HCT116 (cell line): Measurements from ENCODE around the gene IP6K2. TPM values are rescaled to one million over a fixed set of nuclear protein-coding genes. Genes with fewer than 3 reads are reported as not detected.

Experiments
- ATAC-seq: fragments of 200-7000 bp; cut with Tn5 transposase; 2 replicates; pipeline ENCODE4 v1.9.1; 2020; ENCODE audit warnings: mild to moderate bottlenecking, moderate library complexity
- BruUV-seq: library from RNA; stranded (reverse); fragments of 400-500 nt; replicated peaks from 2 replicates; lab custom pipeline; 2021; lab: Mats Ljungman, UMichigan
- CTCF ChIA-PET: fragments of 300-600 bp; sonication (Branson Sonifier 250); formaldehyde crosslinking; loops from one replicate; lab custom pipeline; 2021; ENCODE audit warnings: antibody characterized with exemption; lab: Charles Lee
- POLR2A ChIA-PET: fragments of 300-600, 350-600 bp; sonication (Branson Sonifier 250); formaldehyde crosslinking; loops from one replicate; lab custom pipeline; 2021; ENCODE audit warnings: antibody characterized with exemption; lab: Charles Lee
- RAD21 ChIA-PET, 2 experiments: fragments of 300-600 bp; sonication (Branson Sonifier 250); formaldehyde crosslinking; loops; one replicate each; lab custom pipeline; 2023; ENCODE audit warnings: low total read pairs in 2 of 2; ENCODE audit not compliant: uncharacterized antibody in 2 of 2, unreplicated experiment in 2 of 2, low non-redundant PET in 1 of 2; lab: Charles Lee
- DNase-seq: peaks from one replicate; pipeline ENCODE4 v3.0.0-alpha.2; 2010; ENCODE audit warnings: low read depth, low spot score
- H2AFZ ChIP-seq: fragments of 200-600 bp; shearing (Covaris generic), sonication (generic); 2 replicates; pipeline ENCODE4 v1.6.1; 2017; ENCODE audit warnings: low read depth, mixed run types, mixed read lengths, antibody characterized with exemption, low read length; ENCODE audit not compliant: poor library complexity, severe bottlenecking
- H3K27ac ChIP-seq: 2 replicates; pipeline ENCODE4 v1.5.1; 2012; ENCODE audit warnings: low read depth, low read length
- H3K27me3 ChIP-seq: fragments of 200-600 bp; sonication (generic); 2 replicates; pipeline ENCODE4 v1.6.1; 2016; ENCODE audit warnings: mixed run types, low read length, mixed read lengths; ENCODE audit not compliant: insufficient read depth
- H3K36me3 ChIP-seq, 2 experiments: fragments of 200-500 bp in 1 of 2; fragments of 200-600 bp in 1 of 2; sonication (Bioruptor generic) in 1 of 2; sonication (generic) in 1 of 2; 2 replicates each; pipeline versions ENCODE4 v1.5.1 to v1.6.1; 2014 to 2016; ENCODE audit warnings: low read length in 2 of 2, inconsistent platforms in 1 of 2, mixed read lengths in 1 of 2, mixed run types in 1 of 2; ENCODE audit not compliant: insufficient read depth in 2 of 2, control insufficient read depth in 1 of 2
- H3K4me1 ChIP-seq, 2 experiments: fragments of 200-600 bp in 1 of 2; sonication (generic) in 1 of 2; 2 replicates each; pipeline versions ENCODE4 v1.5.1 to v1.6.1; 2012 to 2017; ENCODE audit warnings: low read length in 2 of 2, inconsistent platforms in 1 of 2, mild to moderate bottlenecking in 1 of 2, mixed read lengths in 1 of 2, mixed run types in 1 of 2, moderate library complexity in 1 of 2; ENCODE audit not compliant: insufficient read depth in 2 of 2, control insufficient read depth in 1 of 2
- H3K4me2 ChIP-seq: fragments of 200-600 bp; sonication (generic); 2 replicates; pipeline ENCODE4 v1.6.1; 2017; ENCODE audit warnings: mixed run types, low read length, mixed read lengths
- H3K4me3 ChIP-seq, 2 experiments: fragments of 200-600 bp in 1 of 2; sonication (generic) in 1 of 2; replicated peaks in 1 of 2; 2 replicates each; pipeline ENCODE4 v1.5.1; 2011 to 2016; ENCODE audit warnings: low read length in 2 of 2, control low read depth in 1 of 2, low read depth in 1 of 2, mild to moderate bottlenecking in 1 of 2, mixed read lengths in 1 of 2, mixed run types in 1 of 2
- H3K79me2 ChIP-seq: fragments of 200-600 bp; sonication (generic); 2 replicates; pipeline ENCODE4 v1.6.1; 2017; ENCODE audit warnings: mild to moderate bottlenecking, mixed run types, low read length, moderate library complexity, mixed read lengths; ENCODE audit not compliant: insufficient read depth
- H3K9ac ChIP-seq: fragments of 200-600 bp; sonication (generic); 2 replicates; pipeline ENCODE4 v1.6.1; 2016; ENCODE audit warnings: low read length, mixed read lengths
- H3K9me2 ChIP-seq: fragments of 200-600 bp; sonication (generic), shearing (Covaris generic); 2 replicates; pipeline ENCODE4 v1.6.1; 2017; ENCODE audit warnings: mixed run types, mild to moderate bottlenecking, moderate library complexity; ENCODE audit not compliant: insufficient read depth
- H3K9me3 ChIP-seq, 2 experiments: fragments of 200-500 bp in 1 of 2; fragments of 200-600 bp in 1 of 2; sonication (Bioruptor generic) in 1 of 2; sonication (generic) in 1 of 2; 2 replicates each; pipeline ENCODE4 v1.6.1; 2014 to 2017; ENCODE audit warnings: low read length in 2 of 2, mixed read lengths in 2 of 2, inconsistent platforms in 1 of 2, low read depth in 1 of 2, mild to moderate bottlenecking in 1 of 2, mixed run types in 1 of 2, moderate library complexity in 1 of 2; ENCODE audit not compliant: control insufficient read depth in 1 of 2, insufficient read depth in 1 of 2
- H4K20me1 ChIP-seq: fragments of 200-600 bp; sonication (generic), shearing (Covaris generic); 2 replicates; pipeline ENCODE4 v1.6.1; 2017; ENCODE audit warnings: mixed run types, mild to moderate bottlenecking, moderate library complexity; ENCODE audit not compliant: insufficient read depth
- CBX3 ChIP-seq: IDR thresholded peaks from 2 replicates; pipeline ENCODE4 v1.6.1; 2012; ENCODE audit warnings: low read depth
- EGR1 ChIP-seq: IDR thresholded peaks from 2 replicates; pipeline ENCODE4 v1.6.1; 2012; ENCODE audit warnings: low read depth
- EZH2 ChIP-seq: fragments of 200-600 bp; sonication (generic); IDR thresholded peaks from 2 replicates; pipeline ENCODE4 v1.6.1; 2017; ENCODE audit warnings: antibody characterized with exemption, mixed run types
- EZH2phosphoT487 ChIP-seq: fragments of 200-600 bp; IDR thresholded peaks from 2 replicates; pipeline ENCODE4 v1.6.1; 2018; ENCODE audit warnings: antibody characterized with exemption, borderline replicate concordance
- FOSL1 ChIP-seq: IDR thresholded peaks from 2 replicates; pipeline ENCODE4 v1.6.1; 2012; ENCODE audit warnings: low read depth
- POLR2AphosphoS5 ChIP-seq: IDR thresholded peaks from 2 replicates; pipeline ENCODE4 v1.6.1; 2011; ENCODE audit warnings: mild to moderate bottlenecking, low read depth, low read length, moderate library complexity
- RAD21 ChIP-seq: IDR thresholded peaks from 2 replicates; pipeline ENCODE4 v1.6.1; 2012; ENCODE audit warnings: low read depth, mild to moderate bottlenecking
- SIN3A ChIP-seq: IDR thresholded peaks from 2 replicates; pipeline ENCODE4 v1.6.1; 2012; ENCODE audit warnings: low read depth
- SP1 ChIP-seq: IDR thresholded peaks from 2 replicates; pipeline ENCODE4 v1.6.1; 2012; ENCODE audit warnings: low read depth
- SRF ChIP-seq: IDR thresholded peaks from 2 replicates; pipeline ENCODE4 v1.6.1; 2012; ENCODE audit warnings: low read depth
- TCF7L2 ChIP-seq: IDR thresholded peaks from 2 replicates; pipeline ENCODE4 v1.7.0; 2011; ENCODE audit warnings: borderline replicate concordance, inconsistent platforms; ENCODE audit not compliant: insufficient read depth, insufficient read length; ENCODE audit errors: extremely low read depth
- YY1 ChIP-seq: IDR thresholded peaks from 2 replicates; pipeline ENCODE4 v1.6.1; 2011; ENCODE audit warnings: low read length, low read depth, moderate library complexity, mild to moderate bottlenecking; ENCODE audit not compliant: insufficient replicate concordance; ENCODE audit errors: extremely low read depth
- ZFX ChIP-seq: fragments of 450-650 bp; IDR thresholded peaks from 2 replicates; pipeline ENCODE4 v1.6.1; 2017
- intact Hi-C: fragments of 100-400 bp; cut with micrococcal nuclease; formaldehyde crosslinking; loops from 2 replicates; pipeline ENCODE4 v1.10.0; 2022
- total RNA-seq: library from RNA; stranded (reverse); gene quantifications from one replicate; pipeline ENCODE4 v1.2.1, GENCODE V29; 2021; ENCODE audit not compliant: unreplicated experiment
- TF ChIP-seq, protein P1 (sequence below), 3 experiments: fragments of 200-600 bp in 1 of 3; sonication (generic) in 1 of 3; IDR thresholded peaks in 2 of 3; conservative IDR thresholded peaks in 1 of 3; 2 replicates each; pipeline ENCODE4 v1.5.1; 2012 to 2017; ENCODE audit warnings: low read depth in 2 of 3, low read length in 2 of 3, antibody characterized with exemption in 1 of 3, borderline replicate concordance in 1 of 3, control low read depth in 1 of 3, mild to moderate bottlenecking in 1 of 3, mixed read lengths in 1 of 3, mixed run types in 1 of 3, moderate library complexity in 1 of 3; ENCODE audit not compliant: insufficient read depth in 1 of 3
- TF ChIP-seq, protein P2 (sequence below): IDR thresholded peaks from 2 replicates; pipeline ENCODE4 v1.6.1; 2012
- TF ChIP-seq, protein P3 (sequence below): IDR thresholded peaks from 2 replicates; pipeline ENCODE4 v1.6.1; 2012
- TF ChIP-seq, protein P4 (sequence below): IDR thresholded peaks from 2 replicates; pipeline ENCODE4 v1.6.1; 2012; ENCODE audit warnings: low read depth

IP6K2 gene
- total RNA-seq, 1 experiment from 2014 or later: 89.5 TPM

DNA sequence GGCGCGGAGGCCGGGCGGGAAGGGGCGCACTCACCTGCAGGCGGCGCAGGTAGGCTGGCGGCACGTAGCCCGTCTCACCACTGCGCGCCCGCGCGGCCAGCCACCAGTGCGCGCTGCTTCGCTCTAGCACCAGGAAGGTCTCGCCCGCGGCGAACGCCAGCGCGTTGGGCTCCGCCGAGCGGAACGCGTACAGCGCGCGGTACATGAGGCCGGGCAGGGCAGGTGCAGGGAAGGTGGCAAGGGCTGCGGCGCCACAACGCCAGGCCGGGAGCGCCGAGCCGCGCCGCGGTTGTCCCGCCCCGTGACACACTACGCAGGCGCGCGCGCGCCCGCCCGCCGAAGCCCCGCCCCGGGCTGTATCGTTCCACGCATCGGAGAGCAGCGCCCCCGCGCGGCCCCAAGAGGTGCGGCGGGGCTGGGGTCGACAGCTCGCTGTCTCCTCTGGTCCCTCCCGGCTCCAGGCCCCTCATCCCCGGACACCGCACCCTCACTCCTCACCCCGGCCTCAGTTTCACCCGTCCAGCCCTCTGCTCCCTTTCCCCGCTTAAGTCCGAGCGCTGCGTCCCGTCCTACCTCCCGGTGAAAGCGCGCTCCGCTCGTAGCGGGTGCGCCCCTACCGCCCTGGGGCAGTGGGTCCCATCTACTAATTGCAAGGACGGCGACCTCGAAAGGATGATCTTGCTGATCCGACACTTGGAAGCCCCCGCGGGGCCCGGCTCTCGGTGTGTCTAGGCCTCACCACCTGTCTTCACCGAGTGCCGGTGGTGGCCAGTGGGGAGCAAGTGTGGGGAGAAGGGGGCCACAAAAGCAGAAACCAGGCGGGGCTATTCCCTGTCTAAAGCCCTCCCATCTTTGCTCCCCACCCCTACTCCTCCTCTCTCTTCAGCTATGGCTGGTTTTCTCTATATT, 31.2 kb downstream of the IP6K2 start, which contains the start of gene NCKIPSD:
NCKIPSD (minus strand) TSS at position 313 of the 909 bp plus-strand sequence; CDS start at position 205, 108 bp downstream.
- ChIA-PET POLR2A (interaction anchor here (1.0 to 1.5 kb wide), 2 partner anchors 22 to 23 kb away, joined by 3 read pairs; partner anchors contain the start of gene CELSR3), RAD21 (no interaction called here), CTCF (interaction anchor here (0.6 to 2.0 kb wide), 9 partner anchors 10 to 285 kb away, joined by 3 to 8 read pairs (median 5); partner anchors contain the start of gene CELSR3)
- Histone ChIP-seq H3K79me2 (peaks cover 34% of the 10 kb centered on the region), H3K9me2 (no peaks in the 10 kb centered on the region), H3K27me3 (no peaks in the 10 kb centered on the region), H3K4me2 (peak within 1 kb of the TSS; percentile 93), H3K9me3 (no peaks in the 10 kb centered on the region), H2AFZ (no peak within 1 kb of the TSS), H3K9ac (peak within 1 kb of the TSS; percentile 89), H4K20me1 (no peaks in the 10 kb centered on the region), H3K4me3 (peak within 1 kb of the TSS; percentile 77 to 96), H3K27ac (peak within 1 kb of the TSS; percentile 91), H3K4me1 (peaks cover 13 to 21% of the 10 kb centered on the region in 2 experiments), H3K36me3 (peaks cover 30 to 43% of the 10 kb centered on the region in 2 experiments)
- DNase-seq (peak; percentile 60), ATAC-seq (peak; percentile 88)
- intact Hi-C loops: loop anchor here (5.0 kb wide), 1 partner anchor 266 kb away; no protein-coding TSS in a partner anchor
- BruUV-seq: no TSS peak
- peak; percentile 83 for TF ChIP-seq ZFX
- TF ChIP-seq SP1: no peak
- TF ChIP-seq EZH2: no peak
- peak; percentile 49; the same call in 1 of the 2 replicates for TF ChIP-seq SIN3A
- TF ChIP-seq EGR1: no peak
- TF ChIP-seq TCF7L2: no peak
- no peak for TF ChIP-seq YY1
- TF ChIP-seq RAD21: peak; percentile 61
- peak; percentile 90 for TF ChIP-seq POLR2AphosphoS5
- no peak for TF ChIP-seq EZH2phosphoT487
- TF ChIP-seq, protein P1, sequence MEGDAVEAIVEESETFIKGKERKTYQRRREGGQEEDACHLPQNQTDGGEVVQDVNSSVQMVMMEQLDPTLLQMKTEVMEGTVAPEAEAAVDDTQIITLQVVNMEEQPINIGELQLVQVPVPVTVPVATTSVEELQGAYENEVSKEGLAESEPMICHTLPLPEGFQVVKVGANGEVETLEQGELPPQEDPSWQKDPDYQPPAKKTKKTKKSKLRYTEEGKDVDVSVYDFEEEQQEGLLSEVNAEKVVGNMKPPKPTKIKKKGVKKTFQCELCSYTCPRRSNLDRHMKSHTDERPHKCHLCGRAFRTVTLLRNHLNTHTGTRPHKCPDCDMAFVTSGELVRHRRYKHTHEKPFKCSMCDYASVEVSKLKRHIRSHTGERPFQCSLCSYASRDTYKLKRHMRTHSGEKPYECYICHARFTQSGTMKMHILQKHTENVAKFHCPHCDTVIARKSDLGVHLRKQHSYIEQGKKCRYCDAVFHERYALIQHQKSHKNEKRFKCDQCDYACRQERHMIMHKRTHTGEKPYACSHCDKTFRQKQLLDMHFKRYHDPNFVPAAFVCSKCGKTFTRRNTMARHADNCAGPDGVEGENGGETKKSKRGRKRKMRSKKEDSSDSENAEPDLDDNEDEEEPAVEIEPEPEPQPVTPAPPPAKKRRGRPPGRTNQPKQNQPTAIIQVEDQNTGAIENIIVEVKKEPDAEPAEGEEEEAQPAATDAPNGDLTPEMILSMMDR (IDR thresholded peaks at IDR 0.05 in 2 of 3, conservative IDR thresholded peaks at IDR 0.05 in 1 of 3; ENCODE audit: borderline replicate concordance in 1 of 3, insufficient read depth in 1 of 3, low read depth in 2 of 3, low read length in 2 of 3): peak; percentile 58 to 81 (median 63); a peak in 5 of 6 replicates
- TF ChIP-seq, protein P2, sequence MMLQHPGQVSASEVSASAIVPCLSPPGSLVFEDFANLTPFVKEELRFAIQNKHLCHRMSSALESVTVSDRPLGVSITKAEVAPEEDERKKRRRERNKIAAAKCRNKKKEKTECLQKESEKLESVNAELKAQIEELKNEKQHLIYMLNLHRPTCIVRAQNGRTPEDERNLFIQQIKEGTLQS: no peak
- TF ChIP-seq, protein P3, sequence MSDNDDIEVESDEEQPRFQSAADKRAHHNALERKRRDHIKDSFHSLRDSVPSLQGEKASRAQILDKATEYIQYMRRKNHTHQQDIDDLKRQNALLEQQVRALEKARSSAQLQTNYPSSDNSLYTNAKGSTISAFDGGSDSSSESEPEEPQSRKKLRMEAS: no peak; the same call in 1 of the 2 replicates
- TF ChIP-seq CBX3: no peak
- TF ChIP-seq SRF: no peak
- no peak for TF ChIP-seq FOSL1
- TF ChIP-seq, protein P4, sequence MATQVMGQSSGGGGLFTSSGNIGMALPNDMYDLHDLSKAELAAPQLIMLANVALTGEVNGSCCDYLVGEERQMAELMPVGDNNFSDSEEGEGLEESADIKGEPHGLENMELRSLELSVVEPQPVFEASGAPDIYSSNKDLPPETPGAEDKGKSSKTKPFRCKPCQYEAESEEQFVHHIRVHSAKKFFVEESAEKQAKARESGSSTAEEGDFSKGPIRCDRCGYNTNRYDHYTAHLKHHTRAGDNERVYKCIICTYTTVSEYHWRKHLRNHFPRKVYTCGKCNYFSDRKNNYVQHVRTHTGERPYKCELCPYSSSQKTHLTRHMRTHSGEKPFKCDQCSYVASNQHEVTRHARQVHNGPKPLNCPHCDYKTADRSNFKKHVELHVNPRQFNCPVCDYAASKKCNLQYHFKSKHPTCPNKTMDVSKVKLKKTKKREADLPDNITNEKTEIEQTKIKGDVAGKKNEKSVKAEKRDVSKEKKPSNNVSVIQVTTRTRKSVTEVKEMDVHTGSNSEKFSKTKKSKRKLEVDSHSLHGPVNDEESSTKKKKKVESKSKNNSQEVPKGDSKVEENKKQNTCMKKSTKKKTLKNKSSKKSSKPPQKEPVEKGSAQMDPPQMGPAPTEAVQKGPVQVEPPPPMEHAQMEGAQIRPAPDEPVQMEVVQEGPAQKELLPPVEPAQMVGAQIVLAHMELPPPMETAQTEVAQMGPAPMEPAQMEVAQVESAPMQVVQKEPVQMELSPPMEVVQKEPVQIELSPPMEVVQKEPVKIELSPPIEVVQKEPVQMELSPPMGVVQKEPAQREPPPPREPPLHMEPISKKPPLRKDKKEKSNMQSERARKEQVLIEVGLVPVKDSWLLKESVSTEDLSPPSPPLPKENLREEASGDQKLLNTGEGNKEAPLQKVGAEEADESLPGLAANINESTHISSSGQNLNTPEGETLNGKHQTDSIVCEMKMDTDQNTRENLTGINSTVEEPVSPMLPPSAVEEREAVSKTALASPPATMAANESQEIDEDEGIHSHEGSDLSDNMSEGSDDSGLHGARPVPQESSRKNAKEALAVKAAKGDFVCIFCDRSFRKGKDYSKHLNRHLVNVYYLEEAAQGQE: no peak
